Lower leg skin (tissue), 3 donors: ENCODE results near the gene SLC6A4.

ENCODE experiments used
- CTCF ChIP-seq, 3 donors: fragments of 450-650 bp; IDR thresholded peaks; one replicate each; pipeline ENCODE4 v1.5.1; 2016; ENCODE audit warnings: antibody characterized with exemption in 3 of 3, mild to moderate bottlenecking in 3 of 3, moderate library complexity in 2 of 3
- POLR2A ChIP-seq, 2 donors: fragments of 450-650 bp; IDR thresholded peaks; one replicate each; pipeline ENCODE4 v1.6.1; 2016 to 2017; ENCODE audit warnings: antibody characterized with exemption in 2 of 2, mild to moderate bottlenecking in 1 of 2, moderate library complexity in 1 of 2

- TF ChIP-seq POLR2A (IDR thresholded peaks at IDR 0.05) (no peak), CTCF (IDR thresholded peaks at IDR 0.05) (no peak)
Measured at GRCh38 chr17:30217746-30218245, 17.7 kb downstream of the SLC6A4 start.
